B cell (primary cell): ENCODE results near the gene HLCS. TPM values are rescaled to one million over a fixed set of nuclear protein-coding genes. Genes with fewer than 3 reads are reported as not detected.

Experiments used
- ATAC-seq: fragments of 200-7000 bp; cut with Tn5 transposase; one replicate; pipeline ENCODE4 v1.10.0; 2021; ENCODE audit warnings: low read depth, mild to moderate bottlenecking, moderate number of reproducible peaks, moderate library complexity
- CTCF ChIA-PET: fragments of 350-600 bp; sonication (Branson Sonifier 250); formaldehyde crosslinking; loops from one replicate; lab custom pipeline; 2021; ENCODE audit warnings: antibody characterized with exemption, inconsistent platforms; lab: Charles Lee
- POLR2A ChIA-PET: fragments of 350-600 bp; sonication (Branson Sonifier 250); formaldehyde crosslinking; loops from one replicate; lab custom pipeline; 2021; ENCODE audit warnings: antibody characterized with exemption; lab: Charles Lee
- DNase-seq: peaks from one replicate; pipeline ENCODE4 v3.0.0; 2013
- H2AFZ ChIP-seq: 2 replicates; pipeline ENCODE4 v1.6.1; 2012; ENCODE audit warnings: mild to moderate bottlenecking, low read depth, low read length; ENCODE audit not compliant: insufficient read depth, poor library complexity, severe bottlenecking
- H3K27ac ChIP-seq, 2 donors: 1 replicate in 1 of 2; 2 replicates in 1 of 2; pipeline ENCODE4 v1.5.1; 2012 to 2013; ENCODE audit warnings: low read length in 2 of 2, mild to moderate bottlenecking in 2 of 2, moderate library complexity in 1 of 2
- H3K27me3 ChIP-seq, 4 experiments: fragments of 200-600 bp in 1 of 4; sonication (generic) in 1 of 4; replicated peaks in 1 of 4; 1 replicate in 2 of 4; 2 replicates in 2 of 4; pipeline versions ENCODE4 v1.6.1 to v1.7.0; 2013 to 2016; ENCODE audit warnings: low read length in 3 of 4, mild to moderate bottlenecking in 2 of 4, mixed read lengths in 1 of 4, moderate library complexity in 1 of 4; ENCODE audit not compliant: insufficient read depth in 4 of 4, control insufficient read depth in 3 of 4; ENCODE audit errors: control extremely low read depth in 1 of 4
- H3K36me3 ChIP-seq, 2 experiments: replicated peaks in 1 of 2; 1 replicate in 1 of 2; 2 replicates in 1 of 2; pipeline versions ENCODE4 v1.6.1 to v1.7.1; 2013; ENCODE audit warnings: low read length in 1 of 2; ENCODE audit not compliant: insufficient read depth in 2 of 2, control insufficient read depth in 1 of 2; ENCODE audit errors: control extremely low read depth in 1 of 2, extremely low read depth in 1 of 2
- H3K4me1 ChIP-seq, 2 donors: fragments of 200-600 bp in 1 of 2; sonication (generic) in 1 of 2; 1 replicate in 1 of 2; 2 replicates in 1 of 2; pipeline versions ENCODE4 v1.5.1 to v1.6.1; 2013 to 2017; ENCODE audit warnings: low read length in 2 of 2; ENCODE audit not compliant: control insufficient read depth in 2 of 2, insufficient read depth in 2 of 2
- H3K4me2 ChIP-seq: replicated peaks from 2 replicates; pipeline ENCODE3; 2012; ENCODE audit warnings: mild to moderate bottlenecking, low read depth, low read length; ENCODE audit not compliant: poor library complexity, severe bottlenecking
- H3K4me3 ChIP-seq, 5 experiments: fragments of 200-600 bp in 1 of 5; sonication (generic) in 1 of 5; 1 replicate in 3 of 5; 2 replicates in 2 of 5; pipeline versions ENCODE4 v1.5.1 to v1.7.0; 2011 to 2016; ENCODE audit warnings: low read length in 4 of 5, mild to moderate bottlenecking in 4 of 5, low read depth in 2 of 5, control low read depth in 1 of 5, moderate library complexity in 1 of 5; ENCODE audit not compliant: insufficient read depth in 1 of 5; ENCODE audit errors: control extremely low read depth in 1 of 5, extremely low read depth in 1 of 5
- H3K79me2 ChIP-seq: fragments of 200-600 bp; sonication (generic); one replicate; pipeline ENCODE4 v1.6.0; 2016; ENCODE audit warnings: low read length; ENCODE audit not compliant: control insufficient read depth, insufficient read depth
- H3K9ac ChIP-seq: fragments of 200-600 bp; sonication (generic); 2 replicates; pipeline ENCODE4 v1.6.1; 2017; ENCODE audit warnings: mild to moderate bottlenecking, low read length, moderate library complexity
- H3K9me3 ChIP-seq, 3 donors: one replicate each; pipeline versions ENCODE4 v1.6.1 to v1.7.1; 2013; ENCODE audit warnings: low read length in 2 of 3; ENCODE audit not compliant: control insufficient read depth in 2 of 3, insufficient read depth in 1 of 3; ENCODE audit errors: control extremely low read depth in 1 of 3
- H4K20me1 ChIP-seq: 2 replicates; pipeline ENCODE4 v1.6.0; 2012; ENCODE audit warnings: mild to moderate bottlenecking, low read length; ENCODE audit not compliant: insufficient read depth, control insufficient read depth, poor library complexity, severe bottlenecking
- H3K27ac Mint-ChIP-seq: one replicate; pipeline ENCODE4 v1.8.0; 2021; ENCODE audit warnings: mixed read lengths
- H3K27me3 Mint-ChIP-seq: one replicate; pipeline ENCODE4 v1.8.0; 2021; ENCODE audit warnings: mixed read lengths
- H3K4me1 Mint-ChIP-seq: one replicate; pipeline ENCODE4 v1.8.0; 2021; ENCODE audit warnings: mixed read lengths
- H3K4me3 Mint-ChIP-seq: one replicate; pipeline ENCODE4 v1.8.0; 2021; ENCODE audit warnings: mixed read lengths
- H3K9me3 Mint-ChIP-seq: one replicate; pipeline ENCODE4 v1.8.0; 2022; ENCODE audit warnings: mixed read lengths; ENCODE audit not compliant: insufficient read depth
- EZH2 ChIP-seq: IDR thresholded peaks from 2 replicates; pipeline ENCODE4 v1.6.1; 2012; ENCODE audit warnings: borderline replicate concordance, low read depth, mild to moderate bottlenecking, moderate library complexity, low read length; ENCODE audit not compliant: insufficient read depth, poor library complexity, severe bottlenecking
- WGBS: methylation state at CpG from one replicate; pipeline ENCODE4 v1.1.5; 2013; ENCODE audit warnings: missing lambda C conversion rate; ENCODE audit not compliant: insufficient coverage; 5-methylcytosine and 5-hydroxymethylcytosine counted together
- intact Hi-C: fragments of 100-400 bp; cut with micrococcal nuclease; formaldehyde crosslinking; loops from one replicate; pipeline ENCODE4 v1.10.0; 2022
- polyA minus RNA-seq: library from RNA; depleted of rRNA, polyadenylated mRNA; stranded (reverse); fragments of >200 nt; gene quantifications from 2 replicates; pipeline ENCODE4 v1.2.3, GENCODE V29; 2012
- polyA plus RNA-seq: library from polyadenylated mRNA; depleted of rRNA; stranded (reverse); fragments of >200 nt; gene quantifications from 2 replicates; pipeline ENCODE4 v1.2.3, GENCODE V29; 2012
- total RNA-seq, 2 donors: library from RNA; stranded (reverse); fragments of 120-200 nt in 1 of 2; gene quantifications; 1 replicate in 1 of 2; 2 replicates in 1 of 2; pipeline versions ENCODE4 v1.2.3 to v1.2.4, GENCODE V29; 2013 to 2022
- TF ChIP-seq, protein P1 (sequence below): fragments of 200-600 bp; IDR thresholded peaks from one replicate; pipeline ENCODE4 v1.8.0; 2022; ENCODE audit warnings: antibody characterized with exemption, mild to moderate bottlenecking

HLCS gene
- 14.7 and 16.2 TPM in 2 replicates for total RNA-seq
- total RNA-seq (2013) = 7.7 TPM
- 4.4 and 5.9 TPM in 2 replicates for polyA plus RNA-seq
- polyA minus RNA-seq = 8.5 and 14.1 TPM in 2 replicates

DNA sequence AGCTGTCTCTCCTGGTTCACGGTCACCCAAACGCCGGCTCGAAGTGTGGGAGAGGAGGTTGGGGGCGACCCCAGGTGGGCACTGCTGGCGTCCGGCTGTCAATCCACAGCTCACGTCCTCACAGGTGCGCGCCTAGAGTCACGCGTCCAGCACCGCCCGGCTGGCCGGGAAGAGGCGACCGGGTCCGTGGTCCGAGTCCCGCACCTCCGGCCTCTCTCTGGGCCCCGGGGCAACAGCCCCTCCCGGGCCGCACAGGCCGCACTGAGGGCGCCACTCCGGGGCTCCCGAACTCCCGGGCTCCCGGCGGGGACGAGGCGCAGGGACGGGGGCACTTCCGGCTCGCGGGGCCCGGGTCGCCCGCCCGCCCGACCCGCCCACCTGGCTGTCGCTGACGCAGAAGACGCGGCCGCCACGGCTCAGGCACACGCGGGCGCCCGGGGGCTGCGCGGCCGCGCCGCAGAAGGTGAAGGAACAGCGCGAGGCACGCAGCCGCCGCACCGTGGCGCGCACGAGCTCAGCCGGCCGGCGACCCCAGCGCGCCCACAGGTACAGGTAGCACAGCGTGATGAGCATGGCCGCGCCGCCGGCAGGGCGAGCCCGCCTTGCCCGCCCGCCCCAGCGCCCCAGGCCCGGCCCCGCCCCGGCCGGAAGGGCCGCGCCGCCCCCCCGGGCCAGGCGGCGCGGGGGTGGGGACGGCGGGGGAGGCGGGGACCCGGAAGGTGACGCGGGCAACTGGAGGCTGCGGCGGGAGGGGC is at the start of gene HLCS:
Gene HLCS (minus strand): TSS at position 604 of the 755 bp plus-strand sequence. CDS start 31 bp downstream, at position 573.
- H3K79me2 ChIP-seq = no peaks in the 10 kb centered on the region
- H3K9ac ChIP-seq = peak within 1 kb of the TSS; percentile 79
- peak within 1 kb of the TSS; percentile 92 for H3K4me3 Mint-ChIP-seq
- WGBS = 1% methylated on average over 84 of the region's 101 CpGs
- H3K36me3 ChIP-seq = no peaks in the 10 kb centered on the region
- peak within 1 kb of the TSS; percentile 82 for H2AFZ ChIP-seq
- ChIA-PET CTCF (interaction anchor here (0.9 to 3.8 kb wide), 6 partner anchors 10 to 44 kb away, joined by 3 to 23 read pairs (median 8); no protein-coding TSS in a partner anchor), POLR2A (interaction anchor here (1.3 to 2.1 kb wide), 3 partner anchors 23 to 597 kb away, joined by 5 to 14 read pairs (median 6); partner anchors contain the start of gene DYRK1A)
- intact Hi-C loops = loop anchor here (1.0 to 5.0 kb wide), 5 partner anchors 11 to 596 kb away; partner anchors contain the start of genes PIGP, TTC3 and VPS26C
- no peaks in the 10 kb centered on the region for H3K27me3 ChIP-seq
- ATAC-seq (peak; percentile 90), DNase-seq (peak; percentile 87)
- H3K4me1 ChIP-seq = peaks cover 13 to 16% of the 10 kb centered on the region in 2 donors
- no peaks in the 10 kb centered on the region for H3K9me3 ChIP-seq
- TF ChIP-seq, protein P1, sequence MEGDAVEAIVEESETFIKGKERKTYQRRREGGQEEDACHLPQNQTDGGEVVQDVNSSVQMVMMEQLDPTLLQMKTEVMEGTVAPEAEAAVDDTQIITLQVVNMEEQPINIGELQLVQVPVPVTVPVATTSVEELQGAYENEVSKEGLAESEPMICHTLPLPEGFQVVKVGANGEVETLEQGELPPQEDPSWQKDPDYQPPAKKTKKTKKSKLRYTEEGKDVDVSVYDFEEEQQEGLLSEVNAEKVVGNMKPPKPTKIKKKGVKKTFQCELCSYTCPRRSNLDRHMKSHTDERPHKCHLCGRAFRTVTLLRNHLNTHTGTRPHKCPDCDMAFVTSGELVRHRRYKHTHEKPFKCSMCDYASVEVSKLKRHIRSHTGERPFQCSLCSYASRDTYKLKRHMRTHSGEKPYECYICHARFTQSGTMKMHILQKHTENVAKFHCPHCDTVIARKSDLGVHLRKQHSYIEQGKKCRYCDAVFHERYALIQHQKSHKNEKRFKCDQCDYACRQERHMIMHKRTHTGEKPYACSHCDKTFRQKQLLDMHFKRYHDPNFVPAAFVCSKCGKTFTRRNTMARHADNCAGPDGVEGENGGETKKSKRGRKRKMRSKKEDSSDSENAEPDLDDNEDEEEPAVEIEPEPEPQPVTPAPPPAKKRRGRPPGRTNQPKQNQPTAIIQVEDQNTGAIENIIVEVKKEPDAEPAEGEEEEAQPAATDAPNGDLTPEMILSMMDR = peak; percentile 22
- TF ChIP-seq EZH2 = no peak
- peak within 1 kb of the TSS; percentile 39 to 81 for H3K27ac ChIP-seq
- peaks cover 15% of the 10 kb centered on the region for H3K4me1 Mint-ChIP-seq
- H3K4me2 ChIP-seq = peak within 1 kb of the TSS; percentile 96
- peak within 1 kb of the TSS; percentile 89 for H3K27ac Mint-ChIP-seq
- H3K9me3 Mint-ChIP-seq = no peaks in the 10 kb centered on the region
- no peaks in the 10 kb centered on the region for H4K20me1 ChIP-seq
- no peaks in the 10 kb centered on the region for H3K27me3 Mint-ChIP-seq
- H3K4me3 ChIP-seq = peak within 1 kb of the TSS in 4 of 5 experiments; percentile 43 to 73 (median 69)
